Gastrocnemius medialis (tissue), 4 donors: Measurements from ENCODE around the gene MAP3K5.

Experiments used
- CTCF ChIP-seq, 5 experiments: fragments of 450-650 bp in 3 of 5; fragments of 200-600 bp in 2 of 5; sonication (generic) in 2 of 5; IDR thresholded peaks in 4 of 5; conservative IDR thresholded peaks in 1 of 5; 1 replicate in 4 of 5; 2 replicates in 1 of 5; pipeline ENCODE4 v1.5.1; 2016 to 2019; ENCODE audit warnings: antibody characterized with exemption in 5 of 5, mild to moderate bottlenecking in 3 of 5, moderate library complexity in 3 of 5
- POLR2A ChIP-seq, 2 donors: fragments of 450-650 bp; IDR thresholded peaks; one replicate each; pipeline ENCODE4 v1.6.1; 2017; ENCODE audit warnings: antibody characterized with exemption in 2 of 2, mild to moderate bottlenecking in 2 of 2, moderate library complexity in 2 of 2

- TF ChIP-seq CTCF (IDR thresholded peaks at IDR 0.05 in 4 of 5, conservative IDR thresholded peaks at IDR 0.05 in 1 of 5) (no peak), POLR2A (IDR thresholded peaks at IDR 0.05) (no peak)
These were observed 40.3 kb downstream of the MAP3K5 start for GRCh38 chr6:136751991-136752390.
